Uterus (tissue), 2 donors: ENCODE results near the gene DHX35.

Experiments used
- POLR2A ChIP-seq, 2 donors: fragments of 450-650 bp; IDR thresholded peaks; one replicate each; pipeline ENCODE4 v1.6.1; 2016; ENCODE audit warnings: antibody characterized with exemption in 2 of 2, mild to moderate bottlenecking in 1 of 2, moderate library complexity in 1 of 2
- TF ChIP-seq, protein P1 (sequence below), 4 experiments: fragments of 200-600 bp in 2 of 4; fragments of 450-650 bp in 2 of 4; sonication (generic) in 2 of 4; IDR thresholded peaks; one replicate each; pipeline ENCODE4 v1.5.1; 2016 to 2019; ENCODE audit warnings: antibody characterized with exemption in 4 of 4, mild to moderate bottlenecking in 2 of 4, moderate library complexity in 1 of 4

DNA sequence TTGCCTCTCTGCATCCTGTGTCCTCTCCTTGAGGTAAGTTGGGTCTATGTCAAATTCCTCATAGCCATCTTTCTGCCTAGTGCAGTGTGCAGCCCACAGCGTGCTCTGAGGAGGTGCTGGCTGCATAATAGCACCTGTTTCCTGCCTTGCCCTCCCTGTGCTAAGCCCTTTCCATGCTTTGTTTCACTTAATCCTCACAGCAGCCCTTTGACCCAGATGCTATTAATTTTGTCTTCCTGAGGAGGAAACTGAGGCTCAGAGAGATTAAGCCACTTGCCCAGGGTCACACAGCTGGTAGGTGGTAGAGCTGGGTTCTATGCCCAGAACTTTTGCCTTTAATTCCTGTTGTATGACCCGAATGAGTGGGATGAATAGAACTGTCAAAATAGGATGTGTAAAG is 22.5 kb upstream of the DHX35 start:
- TF ChIP-seq, protein P1, sequence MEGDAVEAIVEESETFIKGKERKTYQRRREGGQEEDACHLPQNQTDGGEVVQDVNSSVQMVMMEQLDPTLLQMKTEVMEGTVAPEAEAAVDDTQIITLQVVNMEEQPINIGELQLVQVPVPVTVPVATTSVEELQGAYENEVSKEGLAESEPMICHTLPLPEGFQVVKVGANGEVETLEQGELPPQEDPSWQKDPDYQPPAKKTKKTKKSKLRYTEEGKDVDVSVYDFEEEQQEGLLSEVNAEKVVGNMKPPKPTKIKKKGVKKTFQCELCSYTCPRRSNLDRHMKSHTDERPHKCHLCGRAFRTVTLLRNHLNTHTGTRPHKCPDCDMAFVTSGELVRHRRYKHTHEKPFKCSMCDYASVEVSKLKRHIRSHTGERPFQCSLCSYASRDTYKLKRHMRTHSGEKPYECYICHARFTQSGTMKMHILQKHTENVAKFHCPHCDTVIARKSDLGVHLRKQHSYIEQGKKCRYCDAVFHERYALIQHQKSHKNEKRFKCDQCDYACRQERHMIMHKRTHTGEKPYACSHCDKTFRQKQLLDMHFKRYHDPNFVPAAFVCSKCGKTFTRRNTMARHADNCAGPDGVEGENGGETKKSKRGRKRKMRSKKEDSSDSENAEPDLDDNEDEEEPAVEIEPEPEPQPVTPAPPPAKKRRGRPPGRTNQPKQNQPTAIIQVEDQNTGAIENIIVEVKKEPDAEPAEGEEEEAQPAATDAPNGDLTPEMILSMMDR (IDR thresholded peaks at IDR 0.05), result no peak
- no peak for TF ChIP-seq POLR2A (IDR thresholded peaks at IDR 0.05)
